HFFc6 (cell line): ENCODE measurements around the gene ABHD1. TPM values are rescaled to one million over a fixed set of nuclear protein-coding genes. Genes with fewer than 3 reads are reported as not detected.
"Not testable (repeated sequence)": the region's sequence is repeated elsewhere in the genome, so short reads cannot be mapped to it uniquely, and the experiment has no call there.

Source experiments
- DNase-seq: peaks from one replicate; pipeline ENCODE4 v3.0.0-alpha.2; 2018
- H3K27ac Mint-ChIP-seq: 2 replicates; pipeline ENCODE4 v1.8.0; 2020; ENCODE audit warnings: mild to moderate bottlenecking, mixed read lengths
- H3K27me3 Mint-ChIP-seq: 2 replicates; pipeline ENCODE4 v1.8.0; 2021; ENCODE audit warnings: mild to moderate bottlenecking, moderate library complexity, mixed read lengths; ENCODE audit not compliant: insufficient read depth
- H3K36me3 Mint-ChIP-seq: 2 replicates; pipeline ENCODE4 v1.8.0; 2021; ENCODE audit warnings: low read depth, mixed read lengths
- H3K4me1 Mint-ChIP-seq: 2 replicates; pipeline ENCODE4 v1.8.0; 2020; ENCODE audit warnings: low read depth, mixed read lengths
- H3K4me3 Mint-ChIP-seq: 2 replicates; pipeline ENCODE4 v1.8.0; 2020; ENCODE audit warnings: mild to moderate bottlenecking, moderate library complexity, mixed read lengths
- H3K9me3 Mint-ChIP-seq: 2 replicates; pipeline ENCODE4 v1.8.0; 2020; ENCODE audit warnings: mild to moderate bottlenecking, mixed read lengths
- CTCF ChIP-seq: fragments of 200-600 bp; sonication (generic); IDR thresholded peaks from 2 replicates; pipeline ENCODE4 v1.5.0; 2021; ENCODE audit warnings: antibody characterized with exemption, mild to moderate bottlenecking
- total RNA-seq, 6 experiments: library from RNA; stranded (reverse); fragmentation: NEBNext Ultra II Directional; extraction: Animal tissue kit (Norgen Biotek cat#: 25700); gene quantifications; 2 replicates in 1 of 6; 3 replicates in 5 of 6; pipeline ENCODE4 v1.2.3, GENCODE V29; 2021

The ABHD1 gene
- total RNA-seq, 6 experiments from 2014 or later, result not detected

- H3K4me1 Mint-ChIP-seq, result peaks cover 7% of the 10 kb centered on the region
- no peak for DNase-seq
- H3K27me3 Mint-ChIP-seq, result peaks cover 30% of the 10 kb centered on the region
- no peak for TF ChIP-seq CTCF
- H3K27ac Mint-ChIP-seq, result no peak overlapping the region
- H3K4me3 Mint-ChIP-seq, result no peak overlapping the region
- no peaks in the 10 kb centered on the region for H3K9me3 Mint-ChIP-seq
- H3K36me3 Mint-ChIP-seq, result no peaks in the 10 kb centered on the region
Measured at GRCh38 chr2:27170581-27171337, 47.1 kb downstream of the ABHD1 start.

GRCh38 chr2:27171351-27171848 is 47.8 kb downstream of the ABHD1 start:
- H3K27ac Mint-ChIP-seq, result no peak overlapping the region
- no peak for DNase-seq
- H3K27me3 Mint-ChIP-seq, result peaks cover 30% of the 10 kb centered on the region
- H3K4me3 Mint-ChIP-seq, result no peak overlapping the region
- peaks cover 7% of the 10 kb centered on the region for H3K4me1 Mint-ChIP-seq
- no peaks in the 10 kb centered on the region for H3K36me3 Mint-ChIP-seq
- no peak for TF ChIP-seq CTCF
- H3K9me3 Mint-ChIP-seq, result no peaks in the 10 kb centered on the region

GRCh38 chr2:27174638-27175037 is 51.0 kb downstream of the ABHD1 start:
- no peaks in the 10 kb centered on the region for H3K9me3 Mint-ChIP-seq
- H3K27ac Mint-ChIP-seq, result no peak overlapping the region
- TF ChIP-seq CTCF, result no peak
- H3K4me3 Mint-ChIP-seq, result no peak overlapping the region
- DNase-seq, result no peak
- H3K4me1 Mint-ChIP-seq, result peaks cover 12% of the 10 kb centered on the region
- H3K27me3 Mint-ChIP-seq, result peaks cover 26% of the 10 kb centered on the region
- no peaks in the 10 kb centered on the region for H3K36me3 Mint-ChIP-seq

- Mint-ChIP-seq H3K4me1 (peaks cover 18% of the 10 kb centered on the region), H3K9me3 (no peaks in the 10 kb centered on the region), H3K36me3 (no peaks in the 10 kb centered on the region), H3K27ac (no peak overlapping the region), H3K4me3 (no peak overlapping the region), H3K27me3 (peaks cover 22% of the 10 kb centered on the region)
- no peak for TF ChIP-seq CTCF
- DNase-seq, result no peak
Measured at GRCh38 chr2:27175330-27175729, 51.7 kb downstream of the ABHD1 start.

GRCh38 chr2:27175781-27176180 is 52.2 kb downstream of the ABHD1 start:
- not testable (repeated sequence) for H3K9me3 Mint-ChIP-seq, H3K4me3 Mint-ChIP-seq, DNase-seq, H3K36me3 Mint-ChIP-seq, H3K27ac Mint-ChIP-seq
- peaks cover 19% of the 10 kb centered on the region for H3K27me3 Mint-ChIP-seq
- H3K4me1 Mint-ChIP-seq, result peaks cover 18% of the 10 kb centered on the region
